ENCODE measurements around the gene NCAPH2.

DNA sequence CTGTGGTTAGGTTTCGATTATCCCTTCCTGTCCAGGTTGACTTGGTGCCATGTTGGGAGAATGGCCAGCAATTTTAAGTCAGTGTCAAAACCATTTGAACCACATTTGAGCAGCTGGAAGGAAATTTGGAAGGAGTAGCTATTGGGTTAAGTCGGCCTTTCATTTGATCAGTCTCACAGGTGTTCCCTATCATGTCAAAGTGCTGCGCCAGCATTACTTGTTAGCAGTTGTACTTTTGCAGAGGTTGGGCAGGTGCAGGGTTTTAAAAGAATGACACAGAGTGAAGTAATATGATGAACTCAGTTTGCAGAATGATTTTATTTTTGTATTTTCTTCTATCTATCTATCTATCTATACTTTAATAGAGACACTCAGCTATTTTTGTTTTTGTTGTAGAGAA lies 28.2 kb downstream of the NCAPH2 start:
- TF ChIP-seq, protein P1, sequence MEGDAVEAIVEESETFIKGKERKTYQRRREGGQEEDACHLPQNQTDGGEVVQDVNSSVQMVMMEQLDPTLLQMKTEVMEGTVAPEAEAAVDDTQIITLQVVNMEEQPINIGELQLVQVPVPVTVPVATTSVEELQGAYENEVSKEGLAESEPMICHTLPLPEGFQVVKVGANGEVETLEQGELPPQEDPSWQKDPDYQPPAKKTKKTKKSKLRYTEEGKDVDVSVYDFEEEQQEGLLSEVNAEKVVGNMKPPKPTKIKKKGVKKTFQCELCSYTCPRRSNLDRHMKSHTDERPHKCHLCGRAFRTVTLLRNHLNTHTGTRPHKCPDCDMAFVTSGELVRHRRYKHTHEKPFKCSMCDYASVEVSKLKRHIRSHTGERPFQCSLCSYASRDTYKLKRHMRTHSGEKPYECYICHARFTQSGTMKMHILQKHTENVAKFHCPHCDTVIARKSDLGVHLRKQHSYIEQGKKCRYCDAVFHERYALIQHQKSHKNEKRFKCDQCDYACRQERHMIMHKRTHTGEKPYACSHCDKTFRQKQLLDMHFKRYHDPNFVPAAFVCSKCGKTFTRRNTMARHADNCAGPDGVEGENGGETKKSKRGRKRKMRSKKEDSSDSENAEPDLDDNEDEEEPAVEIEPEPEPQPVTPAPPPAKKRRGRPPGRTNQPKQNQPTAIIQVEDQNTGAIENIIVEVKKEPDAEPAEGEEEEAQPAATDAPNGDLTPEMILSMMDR (IDR thresholded peaks at IDR 0.05) = no peak
- no peak for TF ChIP-seq POLR2A (IDR thresholded peaks at IDR 0.05)
